ENCODE measurements around the gene TMEM31. TPM values are rescaled to one million over a fixed set of nuclear protein-coding genes. Genes with fewer than 3 reads are reported as not detected.

Gene TMEM31
- total RNA-seq, 1 experiment from 2014 or later = not detected

DNA sequence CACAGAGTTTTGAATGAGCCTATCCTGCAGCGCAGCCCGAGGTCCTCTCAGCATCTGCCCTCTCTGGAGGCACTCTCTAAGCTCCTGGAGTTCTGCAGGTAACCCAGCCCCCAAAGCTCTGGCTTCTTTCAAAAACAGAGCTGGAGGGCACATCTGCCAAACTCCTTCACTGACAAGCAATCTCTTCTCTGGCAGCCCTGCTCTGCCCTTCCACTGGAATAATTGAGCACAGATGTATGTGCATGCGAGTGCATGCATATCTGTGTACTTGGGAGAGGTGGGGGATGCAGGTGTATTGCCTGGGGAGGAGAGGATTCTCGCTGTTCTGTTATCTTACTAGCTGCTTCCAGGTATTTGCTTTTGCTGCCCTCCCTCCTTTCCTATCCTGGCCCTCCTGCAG is 43.7 kb downstream of the TMEM31 start:
- Histone ChIP-seq H3K27me3 (ENCODE audit: insufficient read depth, low read length) (no peaks in the 10 kb centered on the region), H3K9me3 (ENCODE audit: control insufficient read depth in 1 of 2, insufficient read depth in 1 of 2, low read depth in 1 of 2, low read length in 2 of 2) (no peaks in the 10 kb centered on the region), H3K36me3 (ENCODE audit: control insufficient read depth in 1 of 2, insufficient read depth in 2 of 2, low read length in 2 of 2) (no peaks in the 10 kb centered on the region), H3K9ac (ENCODE audit: low read length) (no peak overlapping the region), H3K9me2 (ENCODE audit: insufficient read depth) (no peaks in the 10 kb centered on the region), H3K4me1 (ENCODE audit: control insufficient read depth in 1 of 2, insufficient read depth in 2 of 2, low read length in 2 of 2) (no peaks in the 10 kb centered on the region), H3K4me2 (ENCODE audit: low read length) (no peak overlapping the region), H3K4me3 (replicated peaks in 1 of 2; ENCODE audit: low read depth in 1 of 2, low read length in 2 of 2) (no peak overlapping the region), H3K79me2 (ENCODE audit: insufficient read depth, low read length) (no peaks in the 10 kb centered on the region), H3K27ac (ENCODE audit: low read depth, low read length) (no peak overlapping the region), H2AFZ (ENCODE audit: low read depth, low read length, poor library complexity, severe bottlenecking) (no peak overlapping the region), H4K20me1 (ENCODE audit: insufficient read depth) (no peaks in the 10 kb centered on the region)
- intact Hi-C loops (cut with micrococcal nuclease) = no loop called here
- ChIA-PET RAD21 (ENCODE audit: low non-redundant PET in 1 of 2, low total read pairs in 2 of 2, uncharacterized antibody in 2 of 2, unreplicated experiment in 2 of 2) (no interaction called here), CTCF (no interaction called here), POLR2A (no interaction called here)
- BruUV-seq (replicated peaks) = no TSS peak
- TF ChIP-seq FOSL1 (IDR thresholded peaks at IDR 0.05; ENCODE audit: low read depth) (no peak), SP1 (IDR thresholded peaks at IDR 0.05; ENCODE audit: low read depth) (no peak), SIN3A (IDR thresholded peaks at IDR 0.05; ENCODE audit: low read depth) (no peak)
- no peak for ATAC-seq
- no peak for DNase-seq (ENCODE audit: low read depth, low spot score)

DNA sequence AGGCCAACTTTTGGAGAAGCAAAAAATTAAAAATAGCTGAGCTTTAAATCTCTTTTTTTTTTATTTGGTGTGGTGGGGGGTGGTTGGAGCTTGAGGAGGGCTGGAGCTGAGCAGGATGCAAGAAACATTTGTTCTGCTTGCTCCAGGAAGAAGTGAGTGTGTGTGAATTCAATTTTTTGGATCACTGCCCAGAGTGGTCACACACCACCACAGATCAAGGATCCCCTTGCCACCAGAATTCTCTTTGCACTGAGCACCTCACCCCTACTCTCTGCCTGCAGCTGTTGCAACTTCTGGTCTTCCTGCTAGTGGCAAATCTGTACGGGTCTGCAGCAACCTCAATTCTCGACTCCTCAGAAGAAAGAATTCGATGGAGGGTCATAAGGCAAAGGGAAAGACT is 46.0 kb downstream of the TMEM31 start:
- Histone ChIP-seq H2AFZ (ENCODE audit: low read depth, low read length, poor library complexity, severe bottlenecking) (no peak overlapping the region), H3K4me3 (replicated peaks in 1 of 2; ENCODE audit: low read depth in 1 of 2, low read length in 2 of 2) (no peak overlapping the region), H3K27me3 (ENCODE audit: insufficient read depth, low read length) (no peaks in the 10 kb centered on the region), H3K9me3 (ENCODE audit: control insufficient read depth in 1 of 2, insufficient read depth in 1 of 2, low read depth in 1 of 2, low read length in 2 of 2) (no peaks in the 10 kb centered on the region), H3K9ac (ENCODE audit: low read length) (no peak overlapping the region), H3K79me2 (ENCODE audit: insufficient read depth, low read length) (no peaks in the 10 kb centered on the region), H3K27ac (ENCODE audit: low read depth, low read length) (no peak overlapping the region), H3K36me3 (ENCODE audit: control insufficient read depth in 1 of 2, insufficient read depth in 2 of 2, low read length in 2 of 2) (no peaks in the 10 kb centered on the region), H3K9me2 (ENCODE audit: insufficient read depth) (no peaks in the 10 kb centered on the region), H4K20me1 (ENCODE audit: insufficient read depth) (no peaks in the 10 kb centered on the region), H3K4me2 (ENCODE audit: low read length) (no peak overlapping the region), H3K4me1 (ENCODE audit: control insufficient read depth in 1 of 2, insufficient read depth in 2 of 2, low read length in 2 of 2) (no peaks in the 10 kb centered on the region)
- intact Hi-C loops (cut with micrococcal nuclease) = no loop called here
- TF ChIP-seq SIN3A (IDR thresholded peaks at IDR 0.05; ENCODE audit: low read depth) (no peak), ELF1 (IDR thresholded peaks at IDR 0.05; ENCODE audit: borderline replicate concordance, low read depth) (no peak), ZFX (IDR thresholded peaks at IDR 0.05) (no peak)
- TF ChIP-seq, protein P1, sequence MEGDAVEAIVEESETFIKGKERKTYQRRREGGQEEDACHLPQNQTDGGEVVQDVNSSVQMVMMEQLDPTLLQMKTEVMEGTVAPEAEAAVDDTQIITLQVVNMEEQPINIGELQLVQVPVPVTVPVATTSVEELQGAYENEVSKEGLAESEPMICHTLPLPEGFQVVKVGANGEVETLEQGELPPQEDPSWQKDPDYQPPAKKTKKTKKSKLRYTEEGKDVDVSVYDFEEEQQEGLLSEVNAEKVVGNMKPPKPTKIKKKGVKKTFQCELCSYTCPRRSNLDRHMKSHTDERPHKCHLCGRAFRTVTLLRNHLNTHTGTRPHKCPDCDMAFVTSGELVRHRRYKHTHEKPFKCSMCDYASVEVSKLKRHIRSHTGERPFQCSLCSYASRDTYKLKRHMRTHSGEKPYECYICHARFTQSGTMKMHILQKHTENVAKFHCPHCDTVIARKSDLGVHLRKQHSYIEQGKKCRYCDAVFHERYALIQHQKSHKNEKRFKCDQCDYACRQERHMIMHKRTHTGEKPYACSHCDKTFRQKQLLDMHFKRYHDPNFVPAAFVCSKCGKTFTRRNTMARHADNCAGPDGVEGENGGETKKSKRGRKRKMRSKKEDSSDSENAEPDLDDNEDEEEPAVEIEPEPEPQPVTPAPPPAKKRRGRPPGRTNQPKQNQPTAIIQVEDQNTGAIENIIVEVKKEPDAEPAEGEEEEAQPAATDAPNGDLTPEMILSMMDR (IDR thresholded peaks at IDR 0.05 in 2 of 3, conservative IDR thresholded peaks at IDR 0.05 in 1 of 3; ENCODE audit: borderline replicate concordance in 1 of 3, insufficient read depth in 1 of 3, low read depth in 2 of 3, low read length in 2 of 3) = no peak
- no peak for DNase-seq (ENCODE audit: low read depth, low spot score)
- ChIA-PET RAD21 (ENCODE audit: low non-redundant PET in 1 of 2, low total read pairs in 2 of 2, uncharacterized antibody in 2 of 2, unreplicated experiment in 2 of 2) (no interaction called here), CTCF (no interaction called here), POLR2A (no interaction called here)
- no TSS peak for BruUV-seq (replicated peaks)
- ATAC-seq = no peak

All from HCT116 (cell line).